ENCODE data around the gene PCDH17. TPM values are rescaled to one million over a fixed set of nuclear protein-coding genes. Genes with fewer than 3 reads are reported as not detected.

The PCDH17 gene
- polyA plus RNA-seq, 1 donor (not counting 4 experiments of a cell fraction or from before 2014, with no cell fraction given) = not detected

- FAIRE-seq = no peak
- Histone ChIP-seq H3K4me2 (ENCODE audit: control insufficient read depth, extremely low read depth, insufficient read depth, low read depth, low read length) (no peak overlapping the region), H3K27ac (ENCODE audit: control insufficient read depth, insufficient read depth, low read length) (no peak overlapping the region), H3K4me3 (ENCODE audit: control insufficient read depth in 2 of 3, extremely low read depth in 1 of 3, insufficient read depth in 2 of 3, low read depth in 1 of 3, low read length in 3 of 3) (no peak overlapping the region), H2AFZ (ENCODE audit: control insufficient read depth, low read length) (no peak overlapping the region), H4K20me1 (ENCODE audit: control insufficient read depth, extremely low read depth, insufficient read depth, low read length) (no peaks in the 10 kb centered on the region), H3K4me1 (ENCODE audit: control insufficient read depth, extremely low read depth, insufficient read depth, low read length) (no peaks in the 10 kb centered on the region), H3K79me2 (ENCODE audit: control insufficient read depth, insufficient read depth, low read length) (no peaks in the 10 kb centered on the region), H3K9me3 (ENCODE audit: control insufficient read depth, low read depth, low read length) (peaks cover 24% of the 10 kb centered on the region), H3K9me1 (ENCODE audit: control insufficient read depth, extremely low read depth, insufficient read depth, low read length) (no peaks in the 10 kb centered on the region), H3K36me3 (ENCODE audit: control insufficient read depth in 2 of 2, extremely low read depth in 1 of 2, insufficient read depth in 2 of 2, low read length in 2 of 2) (no peaks in the 10 kb centered on the region), H3K9ac (ENCODE audit: control insufficient read depth, extremely low read depth, insufficient read depth, low read length) (no peak overlapping the region), H3K27me3 (ENCODE audit: control insufficient read depth, extremely low read depth, insufficient read depth, low read length) (peaks cover 53% of the 10 kb centered on the region)
- dilution Hi-C loops (cut with MboI; ENCODE audit: extremely low pct_ligation_motif_present, low sequenced_read_pairs) = no loop called here
- TF ChIP-seq EZH2 (IDR thresholded peaks at IDR 0.05; ENCODE audit: low read length) (no peak), CTCF (optimal IDR thresholded peaks at IDR 0.05 in 1 of 3, IDR thresholded peaks at IDR 0.05 in 1 of 3, conservative IDR thresholded peaks at IDR 0.05 in 1 of 3; ENCODE audit: extremely low read depth in 1 of 3, insufficient read depth in 2 of 3, low read length in 3 of 3) (no peak)
- no peak for DNase-seq (ENCODE audit: low read depth, low spot score)
Observed at GRCh38 chr13:57633950-57634838, 2.6 kb downstream of the PCDH17 start.

- H3K79me2 ChIP-seq (ENCODE audit: control insufficient read depth, insufficient read depth, low read length) = no peaks in the 10 kb centered on the region
- FAIRE-seq = no peak
- H4K20me1 ChIP-seq (ENCODE audit: control insufficient read depth, extremely low read depth, insufficient read depth, low read length) = no peaks in the 10 kb centered on the region
- no peaks in the 10 kb centered on the region for H3K9me1 ChIP-seq (ENCODE audit: control insufficient read depth, extremely low read depth, insufficient read depth, low read length)
- no peak overlapping the region for H3K4me3 ChIP-seq (ENCODE audit: control insufficient read depth in 2 of 3, extremely low read depth in 1 of 3, insufficient read depth in 2 of 3, low read depth in 1 of 3, low read length in 3 of 3)
- H2AFZ ChIP-seq (ENCODE audit: control insufficient read depth, low read length) = no peak overlapping the region
- DNase-seq (ENCODE audit: low read depth, low spot score) = no peak
- no peak for TF ChIP-seq CTCF (optimal IDR thresholded peaks at IDR 0.05 in 1 of 3, IDR thresholded peaks at IDR 0.05 in 1 of 3, conservative IDR thresholded peaks at IDR 0.05 in 1 of 3; ENCODE audit: extremely low read depth in 1 of 3, insufficient read depth in 2 of 3, low read length in 3 of 3)
- TF ChIP-seq EZH2 (IDR thresholded peaks at IDR 0.05; ENCODE audit: low read length) = no peak
- H3K4me2 ChIP-seq (ENCODE audit: control insufficient read depth, extremely low read depth, insufficient read depth, low read depth, low read length) = no peak overlapping the region
- H3K9ac ChIP-seq (ENCODE audit: control insufficient read depth, extremely low read depth, insufficient read depth, low read length) = no peak overlapping the region
- no peaks in the 10 kb centered on the region for H3K36me3 ChIP-seq (ENCODE audit: control insufficient read depth in 2 of 2, extremely low read depth in 1 of 2, insufficient read depth in 2 of 2, low read length in 2 of 2)
- no peak overlapping the region for H3K27ac ChIP-seq (ENCODE audit: control insufficient read depth, insufficient read depth, low read length)
- dilution Hi-C loops (cut with MboI; ENCODE audit: extremely low pct_ligation_motif_present, low sequenced_read_pairs) = no loop called here
- peaks cover 47% of the 10 kb centered on the region for H3K27me3 ChIP-seq (ENCODE audit: control insufficient read depth, extremely low read depth, insufficient read depth, low read length)
- peaks cover 24% of the 10 kb centered on the region for H3K9me3 ChIP-seq (ENCODE audit: control insufficient read depth, low read depth, low read length)
- no peaks in the 10 kb centered on the region for H3K4me1 ChIP-seq (ENCODE audit: control insufficient read depth, extremely low read depth, insufficient read depth, low read length)
Observed at GRCh38 chr13:57634839-57635165, 3.3 kb downstream of the PCDH17 start.

All from keratinocyte (primary cell).